SK-N-SH treated with all-trans-retinoic acid at 6 μM for 48 hours (cell line): Measurements from ENCODE around the gene ITPRID2.
A peak's percentile ranks its signal among the peaks of the same experiment; 100 is the strongest.

Experiments used
- ATAC-seq: fragments of 200-7000 bp; cut with Tn5 transposase; 3 replicates; pipeline ENCODE4 v1.9.1; 2020; ENCODE audit warnings: mild to moderate bottlenecking, moderate library complexity
- ARNTL ChIP-seq: fragments of 450-650 bp; formaldehyde crosslinking; IDR thresholded peaks from 2 replicates; pipeline ENCODE4 v1.5.0; 2020; ENCODE audit warnings: low read depth, mild to moderate bottlenecking, moderate library complexity, borderline replicate concordance
- BACH2 ChIP-seq: fragments of 250-450 bp; sonication (Bioruptor Pico); IDR thresholded peaks from 2 replicates; pipeline ENCODE4 v1.9.0; 2021; ENCODE audit warnings: mild to moderate bottlenecking, borderline replicate concordance
- CREB5 ChIP-seq: fragments of 250-450 bp; sonication (Bioruptor Pico); IDR thresholded peaks from 2 replicates; pipeline ENCODE4 v1.5.1; 2020; ENCODE audit warnings: low read depth, mild to moderate bottlenecking, moderate library complexity
- CSDC2 ChIP-seq: fragments of 250-450 bp; sonication (Bioruptor Pico); IDR thresholded peaks from 2 replicates; pipeline ENCODE4 v1.5.0; 2020; ENCODE audit warnings: mild to moderate bottlenecking, moderate library complexity
- CSRNP3 ChIP-seq: fragments of 250-450 bp; sonication (Bioruptor Pico); IDR thresholded peaks from 2 replicates; pipeline ENCODE4 v1.5.1; 2021; ENCODE audit warnings: mild to moderate bottlenecking, moderate library complexity
- ESRRG ChIP-seq: fragments of 250-450 bp; sonication (Bioruptor Pico); IDR thresholded peaks from 2 replicates; pipeline ENCODE4 v1.6.1; 2021; ENCODE audit warnings: mild to moderate bottlenecking
- GLIS3 ChIP-seq: fragments of 250-450 bp; sonication (Bioruptor Pico); IDR thresholded peaks from 2 replicates; pipeline ENCODE4 v1.5.0; 2020; ENCODE audit warnings: mild to moderate bottlenecking, moderate library complexity
- ISL1 ChIP-seq: fragments of 250-450 bp; sonication (Bioruptor Pico); IDR thresholded peaks from 2 replicates; pipeline ENCODE4 v2.1.2; 2022; ENCODE audit warnings: mild to moderate bottlenecking, moderate library complexity
- OSR1 ChIP-seq: fragments of 250-450 bp; sonication (Bioruptor Pico); IDR thresholded peaks from 2 replicates; pipeline ENCODE4 v1.8.0; 2022; ENCODE audit warnings: moderate library complexity, mild to moderate bottlenecking, inconsistent platforms
- PATZ1 ChIP-seq: fragments of 250-450 bp; sonication (Bioruptor Pico); IDR thresholded peaks from 2 replicates; pipeline ENCODE4 v1.8.0; 2020; ENCODE audit warnings: mild to moderate bottlenecking, moderate library complexity, borderline replicate concordance
- POU6F1 ChIP-seq: fragments of 250-450 bp; sonication (Bioruptor Pico); IDR thresholded peaks from 2 replicates; pipeline ENCODE4 v1.8.0; 2021; ENCODE audit warnings: low read depth, mild to moderate bottlenecking, moderate library complexity, borderline replicate concordance
- PPARA ChIP-seq: fragments of 250-450 bp; sonication (Bioruptor Pico); IDR thresholded peaks from 2 replicates; pipeline ENCODE4 v1.5.0; 2020; ENCODE audit warnings: mild to moderate bottlenecking, borderline replicate concordance
- RARB ChIP-seq: fragments of 250-450 bp; sonication (Bioruptor Pico); IDR thresholded peaks from 2 replicates; pipeline ENCODE4 v1.8.0; 2021; ENCODE audit warnings: mild to moderate bottlenecking, moderate library complexity
- SNAI2 ChIP-seq: fragments of 250-450 bp; sonication (Bioruptor Pico); IDR thresholded peaks from 2 replicates; pipeline ENCODE4 v1.5.0; 2020; ENCODE audit warnings: mild to moderate bottlenecking, moderate library complexity
- TOX ChIP-seq: fragments of 250-450 bp; sonication (Bioruptor Pico); IDR thresholded peaks from 2 replicates; pipeline ENCODE4 v1.8.0; 2021; ENCODE audit warnings: mild to moderate bottlenecking, moderate library complexity, borderline replicate concordance
- TSHZ2 ChIP-seq: fragments of 250-450 bp; sonication (Bioruptor Pico); IDR thresholded peaks from 2 replicates; pipeline ENCODE4 v1.5.0; 2020; ENCODE audit warnings: mild to moderate bottlenecking, moderate library complexity
- ZFP3 ChIP-seq: fragments of 250-450 bp; sonication (Bioruptor Pico); IDR thresholded peaks from 2 replicates; pipeline ENCODE4 v1.5.0; 2020; ENCODE audit warnings: mild to moderate bottlenecking, moderate library complexity
- ZFP30 ChIP-seq: fragments of 450-650 bp; formaldehyde crosslinking; IDR thresholded peaks from 2 replicates; pipeline ENCODE4 v1.5.0; 2022; ENCODE audit warnings: mild to moderate bottlenecking, moderate library complexity
- ZNF565 ChIP-seq: fragments of 450-650 bp; formaldehyde crosslinking; conservative IDR thresholded peaks from 2 replicates; pipeline ENCODE4 v1.5.0; 2020; ENCODE audit warnings: low read depth, mild to moderate bottlenecking, moderate library complexity
- ZNF8 ChIP-seq: fragments of 450-650 bp; formaldehyde crosslinking; IDR thresholded peaks from 2 replicates; pipeline ENCODE4 v1.5.0; 2020; ENCODE audit warnings: mild to moderate bottlenecking, moderate library complexity

Gene ITPRID2

GRCh38 chr2:181892799-181893435, 1.4 kb downstream of the ITPRID2 start:
- TF ChIP-seq ISL1 (CRISPR knock-in tag) (peak; percentile 85), ZFP3 (CRISPR knock-in tag) (no peak), CSDC2 (CRISPR knock-in tag) (no peak)
- peak; percentile 6; the same call in 2 of the 3 replicates for ATAC-seq

- ATAC-seq, result no peak
- TF ChIP-seq POU6F1 (CRISPR knock-in tag) (no peak), CSDC2 (CRISPR knock-in tag) (no peak)
These were observed 2.9 kb downstream of the ITPRID2 start for GRCh38 chr2:181894381-181894780.

GRCh38 chr2:181895818-181896217, 4.3 kb downstream of the ITPRID2 start:
- no peak for ATAC-seq
- TF ChIP-seq TSHZ2, result no peak
- no peak for TF ChIP-seq ARNTL (CRISPR knock-in tag)
- no peak for TF ChIP-seq PATZ1 (CRISPR knock-in tag)
- no peak for TF ChIP-seq ESRRG (CRISPR knock-in tag)

GRCh38 chr2:181896286-181896685, 4.8 kb downstream of the ITPRID2 start:
- ATAC-seq, result no peak
- TF ChIP-seq OSR1 (CRISPR knock-in tag) (no peak), TOX (CRISPR knock-in tag) (no peak), CSDC2 (CRISPR knock-in tag) (no peak), ZNF565 (CRISPR knock-in tag) (no peak), POU6F1 (CRISPR knock-in tag) (no peak)

- no peak for ATAC-seq
- TF ChIP-seq CSRNP3 (CRISPR knock-in tag), result no peak
- TF ChIP-seq ZNF8, result no peak
- no peak for TF ChIP-seq SNAI2 (CRISPR knock-in tag)
- no peak for TF ChIP-seq TOX (CRISPR knock-in tag)
- TF ChIP-seq CREB5, result no peak
- TF ChIP-seq BACH2 (CRISPR knock-in tag), result no peak
- no peak for TF ChIP-seq RARB (CRISPR knock-in tag)
- no peak for TF ChIP-seq ZNF565 (CRISPR knock-in tag)
- no peak for TF ChIP-seq CSDC2 (CRISPR knock-in tag)
- no peak for TF ChIP-seq ZFP30
- no peak for TF ChIP-seq PPARA (CRISPR knock-in tag)
- TF ChIP-seq GLIS3 (CRISPR knock-in tag), result no peak
- no peak for TF ChIP-seq POU6F1 (CRISPR knock-in tag)
- no peak for TF ChIP-seq ISL1 (CRISPR knock-in tag)
These were observed 8.6 kb downstream of the ITPRID2 start for GRCh38 chr2:181900007-181900651.
